Activated CD4-positive, alpha-beta memory T cell treated with anti-CD3 and anti-CD28 coated beads for 36 hours (primary cell): Measurements from ENCODE around the gene GDI2. TPM values are rescaled to one million over a fixed set of nuclear protein-coding genes. Genes with fewer than 3 reads are reported as not detected.
"Not testable (repeated sequence)": the region's sequence is repeated elsewhere in the genome, so short reads cannot be mapped to it uniquely, and the experiment has no call there.

Source experiments
- CTCF ChIA-PET: fragments of 350-600 bp; sonication (Branson Sonifier 250); formaldehyde crosslinking; loops from one replicate; lab custom pipeline; 2021; ENCODE audit warnings: antibody characterized with exemption, inconsistent platforms; lab: Charles Lee
- POLR2A ChIA-PET: fragments of 350-600 bp; sonication (Branson Sonifier 250); formaldehyde crosslinking; loops from one replicate; lab custom pipeline; 2021; ENCODE audit warnings: antibody characterized with exemption; lab: Charles Lee
- DNase-seq: peaks from one replicate; pipeline ENCODE4 v3.0.0-alpha.2; 2020
- H3K27ac Mint-ChIP-seq: one replicate; pipeline ENCODE4 v1.8.0; 2021; ENCODE audit warnings: mixed read lengths
- H3K27me3 Mint-ChIP-seq: one replicate; pipeline ENCODE4 v1.8.0; 2021; ENCODE audit warnings: mixed read lengths
- H3K36me3 Mint-ChIP-seq: one replicate; pipeline ENCODE4 v1.8.0; 2021; ENCODE audit warnings: mixed read lengths
- H3K4me1 Mint-ChIP-seq: one replicate; pipeline ENCODE4 v1.8.0; 2021; ENCODE audit warnings: low read depth, mixed read lengths
- H3K4me3 Mint-ChIP-seq: one replicate; pipeline ENCODE4 v1.8.0; 2021; ENCODE audit warnings: mild to moderate bottlenecking, mixed read lengths
- H3K9me3 Mint-ChIP-seq: one replicate; pipeline ENCODE4 v1.8.0; 2021; ENCODE audit warnings: mixed read lengths
- intact Hi-C: fragments of 100-400 bp; cut with micrococcal nuclease; formaldehyde crosslinking; loops from one replicate; pipeline ENCODE4 v1.15.1; 2023
- total RNA-seq, 2 experiments: library from RNA; stranded (reverse); gene quantifications; one replicate each; pipeline ENCODE4 v1.2.3, GENCODE V29; 2021

GDI2 gene
- total RNA-seq, 2 experiments from 2014 or later: 283 to 286 TPM

- Mint-ChIP-seq H3K27me3 (peaks cover 5% of the 10 kb centered on the region), H3K4me3 (no peak overlapping the region), H3K27ac (no peak overlapping the region), H3K4me1 (peaks cover 15% of the 10 kb centered on the region), H3K36me3 (no peaks in the 10 kb centered on the region), H3K9me3 (no peaks in the 10 kb centered on the region)
- CTCF ChIA-PET: no interaction called here
- intact Hi-C loops: no loop called here
- POLR2A ChIA-PET: no interaction called here
- no peak for DNase-seq
These were observed 27.4 kb upstream of the GDI2 start for GRCh38 chr10:5840314-5841307.

GRCh38 chr10:5836181-5836580, 22.9 kb upstream of the GDI2 start:
- H3K9me3 Mint-ChIP-seq, H3K27me3 Mint-ChIP-seq, intact Hi-C loops, POLR2A ChIA-PET, H3K4me3 Mint-ChIP-seq, CTCF ChIA-PET, H3K4me1 Mint-ChIP-seq, H3K36me3 Mint-ChIP-seq, DNase-seq, H3K27ac Mint-ChIP-seq: not testable (repeated sequence)

- Mint-ChIP-seq H3K27ac (no peak overlapping the region), H3K36me3 (no peaks in the 10 kb centered on the region), H3K9me3 (no peaks in the 10 kb centered on the region), H3K27me3 (peaks cover 1% of the 10 kb centered on the region), H3K4me1 (no peaks in the 10 kb centered on the region), H3K4me3 (no peak overlapping the region)
- CTCF ChIA-PET: no interaction called here
- POLR2A ChIA-PET: interaction anchor here (0.6 kb wide), 1 partner anchor 53 kb away, joined by 3 read pairs; no protein-coding TSS in a partner anchor
- intact Hi-C loops: no loop called here
- no peak for DNase-seq
These were observed 22.3 kb upstream of the GDI2 start for GRCh38 chr10:5835446-5836095.

GRCh38 chr10:5833814-5834213, 20.6 kb upstream of the GDI2 start:
- H3K27ac Mint-ChIP-seq: no peak overlapping the region
- DNase-seq: no peak
- H3K27me3 Mint-ChIP-seq: no peaks in the 10 kb centered on the region
- H3K9me3 Mint-ChIP-seq: no peaks in the 10 kb centered on the region
- intact Hi-C loops: no loop called here
- no peaks in the 10 kb centered on the region for H3K4me1 Mint-ChIP-seq
- ChIA-PET CTCF (interaction anchor here (1.4 kb wide), 1 partner anchor 40 kb away, joined by 3 read pairs; no protein-coding TSS in a partner anchor), POLR2A (no interaction called here)
- H3K36me3 Mint-ChIP-seq: no peaks in the 10 kb centered on the region
- H3K4me3 Mint-ChIP-seq: no peak overlapping the region

GRCh38 chr10:5832946-5833345, 19.7 kb upstream of the GDI2 start:
- Mint-ChIP-seq H3K4me1 (no peaks in the 10 kb centered on the region), H3K27ac (no peak overlapping the region), H3K9me3 (no peaks in the 10 kb centered on the region), H3K36me3 (no peaks in the 10 kb centered on the region), H3K4me3 (no peak overlapping the region), H3K27me3 (no peaks in the 10 kb centered on the region)
- DNase-seq: no peak
- ChIA-PET POLR2A (no interaction called here), CTCF (no interaction called here)
- intact Hi-C loops: no loop called here

GRCh38 chr10:5831446-5831782, 18.2 kb upstream of the GDI2 start:
- intact Hi-C loops: no loop called here
- Mint-ChIP-seq H3K9me3 (no peaks in the 10 kb centered on the region), H3K27ac (no peak overlapping the region), H3K36me3 (no peaks in the 10 kb centered on the region), H3K27me3 (no peaks in the 10 kb centered on the region), H3K4me1 (no peaks in the 10 kb centered on the region), H3K4me3 (no peak overlapping the region)
- DNase-seq: no peak
- ChIA-PET CTCF (interaction anchor here (1.1 kb wide), 1 partner anchor 12 kb away, joined by 3 read pairs; no protein-coding TSS in a partner anchor), POLR2A (no interaction called here)

- intact Hi-C loops: no loop called here
- DNase-seq: no peak
- Mint-ChIP-seq H3K36me3 (no peaks in the 10 kb centered on the region), H3K9me3 (no peaks in the 10 kb centered on the region), H3K4me1 (no peaks in the 10 kb centered on the region), H3K4me3 (no peak overlapping the region), H3K27me3 (no peaks in the 10 kb centered on the region), H3K27ac (no peak overlapping the region)
- ChIA-PET POLR2A (no interaction called here), CTCF (interaction anchor here (1.1 kb wide), 1 partner anchor 13 kb away, joined by 3 read pairs; no protein-coding TSS in a partner anchor)
These were observed 17.6 kb upstream of the GDI2 start for GRCh38 chr10:5830629-5831445.

GRCh38 chr10:5829267-5829666, 16.0 kb upstream of the GDI2 start:
- CTCF ChIA-PET: no interaction called here
- intact Hi-C loops: no loop called here
- H3K4me3 Mint-ChIP-seq: no peak overlapping the region
- H3K27me3 Mint-ChIP-seq: no peaks in the 10 kb centered on the region
- POLR2A ChIA-PET: no interaction called here
- DNase-seq: no peak
- H3K27ac Mint-ChIP-seq: no peak overlapping the region
- no peaks in the 10 kb centered on the region for H3K4me1 Mint-ChIP-seq
- H3K9me3 Mint-ChIP-seq: no peaks in the 10 kb centered on the region
- H3K36me3 Mint-ChIP-seq: no peaks in the 10 kb centered on the region

- CTCF ChIA-PET: no interaction called here
- intact Hi-C loops: no loop called here
- POLR2A ChIA-PET: no interaction called here
These were observed 15.5 kb upstream of the GDI2 start for GRCh38 chr10:5828725-5829124.

GRCh38 chr10:5827841-5828240, 14.6 kb upstream of the GDI2 start:
- CTCF ChIA-PET: interaction anchor here (0.6 kb wide), 1 partner anchor 397 kb away, joined by 3 read pairs; no protein-coding TSS in a partner anchor
- H3K4me3 Mint-ChIP-seq: no peak overlapping the region
- no peaks in the 10 kb centered on the region for H3K36me3 Mint-ChIP-seq
- no peaks in the 10 kb centered on the region for H3K27me3 Mint-ChIP-seq
- H3K27ac Mint-ChIP-seq: no peak overlapping the region
- intact Hi-C loops: no loop called here
- no peaks in the 10 kb centered on the region for H3K4me1 Mint-ChIP-seq
- DNase-seq: no peak
- POLR2A ChIA-PET: no interaction called here
- no peaks in the 10 kb centered on the region for H3K9me3 Mint-ChIP-seq

More at GRCh38 chr10:5828725-5829124, 15.5 kb upstream of the GDI2 start:
- H3K27ac Mint-ChIP-seq: no peak overlapping the region
- no peaks in the 10 kb centered on the region for H3K4me1 Mint-ChIP-seq
- H3K4me3 Mint-ChIP-seq: no peak overlapping the region
- H3K9me3 Mint-ChIP-seq: no peaks in the 10 kb centered on the region
- H3K27me3 Mint-ChIP-seq: no peaks in the 10 kb centered on the region
- no peak for DNase-seq
- H3K36me3 Mint-ChIP-seq: no peaks in the 10 kb centered on the region

- POLR2A ChIA-PET, DNase-seq, H3K9me3 Mint-ChIP-seq, H3K4me3 Mint-ChIP-seq, CTCF ChIA-PET, H3K27me3 Mint-ChIP-seq, H3K4me1 Mint-ChIP-seq, intact Hi-C loops, H3K36me3 Mint-ChIP-seq, H3K27ac Mint-ChIP-seq: not testable (repeated sequence)
These were observed 13.3 kb upstream of the GDI2 start for GRCh38 chr10:5826511-5826910.
